GM12878 (cell line): ENCODE data around the gene UMPS. TPM values are rescaled to one million over a fixed set of nuclear protein-coding genes. Genes with fewer than 3 reads are reported as not detected.
A peak's percentile ranks its signal among the peaks of the same experiment; 100 is the strongest.
"Not testable (repeated sequence)": the region's sequence is repeated elsewhere in the genome, so short reads cannot be mapped to it uniquely, and the experiment has no call there.

Experiments used
- ATAC-seq: fragments of 200-7000 bp; cut with Tn5 transposase; 3 replicates; pipeline ENCODE4 v1.9.1; 2020; ENCODE audit warnings: mild to moderate bottlenecking, moderate library complexity
- BruUV-seq: library from RNA; stranded (reverse); fragments of 400-500 nt; replicated peaks from 2 replicates; lab custom pipeline; 2021; lab: Mats Ljungman, UMichigan
- CTCF ChIA-PET: fragments of 300-600 bp; sonication (Branson Sonifier 250); formaldehyde crosslinking; extraction: SDS; loops from one replicate; lab custom pipeline; 2021; ENCODE audit warnings: inconsistent platforms; lab: Yijun Ruan, JAX
- POLR2A ChIA-PET: fragments of 350-600 bp; formaldehyde crosslinking; extraction: SDS; loops from one replicate; lab custom pipeline; 2021; ENCODE audit warnings: inconsistent platforms; lab: Charles Lee
- RAD21 ChIA-PET: fragments of 300-600 bp; sonication (Branson Sonifier 250); formaldehyde crosslinking; loops from one replicate; lab custom pipeline; 2023; ENCODE audit warnings: antibody characterized with exemption; ENCODE audit not compliant: unreplicated experiment; lab: Charles Lee
- SMC1A ChIA-PET: fragments of 300-600 bp; sonication (Branson Sonifier 250); formaldehyde crosslinking; loops from one replicate; lab custom pipeline; 2023; ENCODE audit not compliant: unreplicated experiment, uncharacterized antibody; lab: Charles Lee
- DNase-seq: peaks from one replicate; pipeline ENCODE4 v3.0.0-alpha.2; 2011; ENCODE audit warnings: low read depth, low spot score
- FAIRE-seq: peaks from 3 replicates; lab custom pipeline; 2011; peaks lifted over from hg19 to GRCh38; lab: Jason Lieb, UNC
- H2AFZ ChIP-seq: 2 replicates; pipeline ENCODE4 v1.6.0; 2011; ENCODE audit warnings: low read depth, low read length, control low read depth; ENCODE audit not compliant: control insufficient read depth
- H3K27ac ChIP-seq: 2 replicates; pipeline ENCODE4 v1.5.1; 2011; ENCODE audit warnings: control low read depth; ENCODE audit not compliant: control insufficient read depth, insufficient read depth
- H3K27me3 ChIP-seq, 2 experiments: replicated peaks in 1 of 2; 2 replicates each; pipeline versions ENCODE4 v1.6.0 to v1.6.1; 2011; ENCODE audit warnings: low read length in 1 of 2; ENCODE audit not compliant: control insufficient read depth in 2 of 2, insufficient read depth in 2 of 2
- H3K36me3 ChIP-seq, 2 experiments: 2 replicates each; pipeline ENCODE4 v1.5.1; 2011; ENCODE audit warnings: low read length in 1 of 2; ENCODE audit not compliant: control insufficient read depth in 2 of 2, insufficient read depth in 2 of 2
- H3K4me1 ChIP-seq: 2 replicates; pipeline ENCODE4 v1.6.1; 2011; ENCODE audit warnings: mild to moderate bottlenecking, low read length, moderate library complexity, mixed read lengths; ENCODE audit not compliant: control insufficient read depth, insufficient read depth
- H3K4me2 ChIP-seq: 2 replicates; pipeline ENCODE4 v1.6.0; 2011; ENCODE audit warnings: control low read depth; ENCODE audit not compliant: control insufficient read depth, insufficient read depth
- H3K4me3 ChIP-seq: fragments of 200-600 bp; sonication (generic); 2 replicates; pipeline ENCODE4 v1.5.1; 2016
- H3K79me2 ChIP-seq: 2 replicates; pipeline ENCODE4 v1.6.0; 2011; ENCODE audit warnings: low read length; ENCODE audit not compliant: control insufficient read depth, insufficient read depth
- H3K9ac ChIP-seq: 2 replicates; pipeline ENCODE4 v1.8.0; 2011; ENCODE audit warnings: low read length, control low read depth, mixed read lengths; ENCODE audit not compliant: control insufficient read depth, insufficient read depth
- H3K9me3 ChIP-seq: replicated peaks from 3 replicates; pipeline ENCODE4 v1.5.1; 2011; ENCODE audit warnings: mild to moderate bottlenecking, low read length; ENCODE audit not compliant: control insufficient read depth, insufficient read depth
- H4K20me1 ChIP-seq: 2 replicates; pipeline ENCODE4 v1.6.0; 2011; ENCODE audit not compliant: control insufficient read depth, insufficient read depth
- PKNOX1 ChIP-seq: fragments of 450-650 bp; IDR thresholded peaks from 2 replicates; pipeline ENCODE4 v1.6.1; 2016; ENCODE audit warnings: mild to moderate bottlenecking
- ZNF687 ChIP-seq: fragments of 450-650 bp; IDR thresholded peaks from 2 replicates; pipeline ENCODE4 v1.6.1; 2017; ENCODE audit warnings: mild to moderate bottlenecking, moderate library complexity
- WGBS: methylation state at CpG from one replicate; pipeline ENCODE4 v1.1.6; 2016; ENCODE audit warnings: low lambda C conversion rate; ENCODE audit not compliant: insufficient replicate concordance, insufficient coverage; ENCODE audit errors: missing lambda C conversion rate; 5-methylcytosine and 5-hydroxymethylcytosine counted together
- in situ Hi-C: fragments of 300-500 bp; cut with MboI; formaldehyde crosslinking; loops from 9 replicates; pipeline ENCODE4 v1.14.3; 2018; ENCODE audit warnings: mixed read lengths
- intact Hi-C: fragments of 100-400 bp; cut with micrococcal nuclease; formaldehyde crosslinking; loops from one replicate; pipeline ENCODE4 v1.14.2; 2022; ENCODE audit not compliant: unreplicated experiment
- polyA plus RNA-seq, 11 experiments: library from polyadenylated mRNA; depleted of rRNA in 4 of 11; unstranded in 6 of 11; stranded (reverse) in 5 of 11; fragments of >200 nt; fragmentation: Nextera tagmentation in 4 of 11; fragmentation: Illumina TruSeq in 1 of 11; extraction: Ambion mirVana in 4 of 11; extraction: Trizol in 1 of 11; gene quantifications; 1 replicate in 1 of 11; 2 replicates in 10 of 11; pipeline versions ENCODE4 v1.2.1 to v1.2.3, GENCODE V29; 2011 to 2016; ENCODE audit warnings: inconsistent platforms in 2 of 11, missing spikeins in 2 of 11, low read depth in 1 of 11
- total RNA-seq, 4 experiments: library from RNA; depleted of rRNA in 3 of 4; stranded (reverse); fragments of >200 nt in 3 of 4; fragmentation: Illumina TruSeq in 1 of 4; extraction: Trizol in 1 of 4; gene quantifications; 2 replicates each; pipeline versions ENCODE4 v1.2.1 to v1.2.3, GENCODE V29; 2013 to 2021
- TF ChIP-seq, protein P1 (sequence below): fragments of 450-650 bp; IDR thresholded peaks from 2 replicates; pipeline ENCODE4 v1.6.1; 2017; ENCODE audit warnings: antibody characterized with exemption, mild to moderate bottlenecking, moderate library complexity

UMPS gene
- total and polyA plus RNA-seq, 10 of the 15 experiments (the other 5 are each of a cell fraction or from before 2014, with no cell fraction given), result 30.6 to 82.8 (median 49.5) TPM

DNA sequence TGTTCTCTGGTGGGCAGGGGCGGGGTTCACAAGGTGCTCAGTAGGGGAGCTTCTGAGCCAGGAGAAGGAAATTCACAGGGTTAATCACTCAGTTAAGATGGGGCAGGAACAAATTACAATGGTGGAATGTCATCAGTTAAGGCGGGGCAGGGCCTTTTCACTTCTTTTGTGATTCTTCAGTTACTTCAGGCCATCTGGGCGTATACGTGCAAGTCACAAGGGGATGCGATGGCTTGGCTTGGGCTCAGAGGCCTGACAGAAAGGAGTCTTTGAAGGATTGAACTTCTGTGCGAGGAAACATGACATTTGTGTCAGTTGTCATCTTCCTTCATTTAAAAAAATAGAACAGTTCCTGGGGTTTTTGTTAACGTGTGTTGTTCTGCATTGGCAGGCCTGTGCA lies 27.7 kb downstream of the UMPS start:
- H4K20me1 ChIP-seq, POLR2A ChIA-PET, H3K9me3 ChIP-seq, H3K79me2 ChIP-seq, H2AFZ ChIP-seq, H3K4me3 ChIP-seq, H3K36me3 ChIP-seq, FAIRE-seq, in situ Hi-C loops, ATAC-seq, H3K4me1 ChIP-seq, H3K27ac ChIP-seq, H3K27me3 ChIP-seq, DNase-seq, BruUV-seq, H3K4me2 ChIP-seq, H3K9ac ChIP-seq, intact Hi-C loops: not testable (repeated sequence)
- RAD21 ChIA-PET, result interaction anchor here (4.3 to 7.0 kb wide), 2 partner anchors 138 to 145 kb away, joined by 45 to 174 read pairs; no protein-coding TSS in a partner anchor
- CTCF ChIA-PET, result interaction anchor here (1.1 to 14.8 kb wide), 3 partner anchors 13 to 237 kb away, joined by 3 to 551 read pairs (median 3); no protein-coding TSS in a partner anchor
- SMC1A ChIA-PET, result interaction anchor here (1.2 to 10.3 kb wide), 4 partner anchors 137 to 146 kb away, joined by 3 to 242 read pairs (median 5); no protein-coding TSS in a partner anchor
- 40% methylated on average over 7 of the region's 7 CpGs for WGBS

GRCh38 chr3:124758851-124759635 lies 28.8 kb downstream of the UMPS start:
- ATAC-seq, result no peak
- in situ Hi-C loops, result no loop called here
- H3K27me3 ChIP-seq, result no peaks in the 10 kb centered on the region; a peak in 1 of 4 replicates
- TF ChIP-seq, protein P1, sequence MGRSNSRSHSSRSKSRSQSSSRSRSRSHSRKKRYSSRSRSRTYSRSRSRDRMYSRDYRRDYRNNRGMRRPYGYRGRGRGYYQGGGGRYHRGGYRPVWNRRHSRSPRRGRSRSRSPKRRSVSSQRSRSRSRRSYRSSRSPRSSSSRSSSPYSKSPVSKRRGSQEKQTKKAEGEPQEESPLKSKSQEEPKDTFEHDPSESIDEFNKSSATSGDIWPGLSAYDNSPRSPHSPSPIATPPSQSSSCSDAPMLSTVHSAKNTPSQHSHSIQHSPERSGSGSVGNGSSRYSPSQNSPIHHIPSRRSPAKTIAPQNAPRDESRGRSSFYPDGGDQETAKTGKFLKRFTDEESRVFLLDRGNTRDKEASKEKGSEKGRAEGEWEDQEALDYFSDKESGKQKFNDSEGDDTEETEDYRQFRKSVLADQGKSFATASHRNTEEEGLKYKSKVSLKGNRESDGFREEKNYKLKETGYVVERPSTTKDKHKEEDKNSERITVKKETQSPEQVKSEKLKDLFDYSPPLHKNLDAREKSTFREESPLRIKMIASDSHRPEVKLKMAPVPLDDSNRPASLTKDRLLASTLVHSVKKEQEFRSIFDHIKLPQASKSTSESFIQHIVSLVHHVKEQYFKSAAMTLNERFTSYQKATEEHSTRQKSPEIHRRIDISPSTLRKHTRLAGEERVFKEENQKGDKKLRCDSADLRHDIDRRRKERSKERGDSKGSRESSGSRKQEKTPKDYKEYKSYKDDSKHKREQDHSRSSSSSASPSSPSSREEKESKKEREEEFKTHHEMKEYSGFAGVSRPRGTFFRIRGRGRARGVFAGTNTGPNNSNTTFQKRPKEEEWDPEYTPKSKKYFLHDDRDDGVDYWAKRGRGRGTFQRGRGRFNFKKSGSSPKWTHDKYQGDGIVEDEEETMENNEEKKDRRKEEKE, result no peak
- TF ChIP-seq ZNF687 (no peak), PKNOX1 (peak; percentile 34)

More at GRCh38 chr3:124758851-124759635, 28.8 kb downstream of the UMPS start:
- 20% methylated on average over 4 of the region's 5 CpGs for WGBS
- H2AFZ ChIP-seq, result no peak overlapping the region
- ChIA-PET RAD21 (interaction anchor here (0.9 to 7.0 kb wide), 11 partner anchors 12 to 236 kb away, joined by 3 to 174 read pairs (median 7); partner anchors contain the start of gene UMPS), POLR2A (interaction anchor here (0.6 to 1.2 kb wide), 2 partner anchors 142 to 689 kb away, joined by 3 to 4 read pairs; no protein-coding TSS in a partner anchor), SMC1A (interaction anchor here (0.9 to 10.3 kb wide), 9 partner anchors 11 to 826 kb away, joined by 3 to 242 read pairs (median 6); no protein-coding TSS in a partner anchor), CTCF (interaction anchor here (0.6 to 14.8 kb wide), 12 partner anchors 10 to 637 kb away, joined by 3 to 551 read pairs (median 4); partner anchors contain the start of gene MUC13)
- FAIRE-seq (no peak), DNase-seq (no peak)
- no peak overlapping the region for H3K4me2 ChIP-seq
- no peak overlapping the region for H3K27ac ChIP-seq
- BruUV-seq, result no TSS peak
- H3K4me3 ChIP-seq, result no peak overlapping the region
- H3K36me3 ChIP-seq, result no peaks in the 10 kb centered on the region
- H3K4me1 ChIP-seq, result no peaks in the 10 kb centered on the region
- H3K9ac ChIP-seq, result no peak overlapping the region
- no peaks in the 10 kb centered on the region for H3K79me2 ChIP-seq
- intact Hi-C loops, result no loop called here
- H3K9me3 ChIP-seq, result no peaks in the 10 kb centered on the region
- H4K20me1 ChIP-seq, result no peaks in the 10 kb centered on the region
